WTC11 (cell line): ENCODE results near the gene DTNA.

Experiments used
- CTCF ChIP-seq: fragments of 200-600 bp; IDR thresholded peaks from 2 replicates; pipeline ENCODE4 v1.8.0; 2022; ENCODE audit warnings: antibody characterized with exemption
- E2F4 ChIP-seq: sonication (generic); formaldehyde crosslinking; IDR thresholded peaks from 2 replicates; pipeline ENCODE4 v1.8.1; 2022; ENCODE audit warnings: low read depth, mild to moderate bottlenecking, moderate library complexity, missing genetic modification reagents, borderline replicate concordance
- JUN ChIP-seq: sonication (generic); formaldehyde crosslinking; IDR thresholded peaks from 2 replicates; pipeline ENCODE4 v1.8.0; 2023; ENCODE audit warnings: mild to moderate bottlenecking, missing genetic modification reagents
- MAX ChIP-seq: sonication (generic); formaldehyde crosslinking; IDR thresholded peaks from 2 replicates; pipeline ENCODE4 v1.8.0; 2022; ENCODE audit warnings: mild to moderate bottlenecking, missing genetic modification reagents
- TCF7 ChIP-seq: sonication (generic); formaldehyde crosslinking; IDR thresholded peaks from 2 replicates; pipeline ENCODE4 v1.8.0; 2022; ENCODE audit warnings: mild to moderate bottlenecking, low read depth, missing genetic modification reagents, moderate library complexity
- ZBTB43 ChIP-seq: sonication (generic); formaldehyde crosslinking; IDR thresholded peaks from 2 replicates; pipeline ENCODE4 v1.8.1; 2023; ENCODE audit warnings: mild to moderate bottlenecking, missing genetic modification reagents

GRCh38 chr18:34764451-34764850 lies 54.4 kb downstream of the DTNA start:
- TF ChIP-seq CTCF (no peak), E2F4 (CRISPR knock-in tag) (no peak), MAX (CRISPR knock-in tag) (no peak), ZBTB43 (no peak), JUN (CRISPR knock-in tag) (no peak), TCF7 (CRISPR knock-in tag) (no peak)
